Activated effector memory CD4-positive, alpha-beta T cell treated with Interleukin-2 at 50 U/mL for 16 hours (primary cell): ENCODE measurements around the gene SF3B1.
"Not testable (repeated sequence)": the region's sequence is repeated elsewhere in the genome, so short reads cannot be mapped to it uniquely, and the experiment has no call there.

Experiments used
- DNase-seq: peaks from one replicate; pipeline ENCODE4 v3.0.0-alpha.2; 2020

Gene SF3B1

DNA sequence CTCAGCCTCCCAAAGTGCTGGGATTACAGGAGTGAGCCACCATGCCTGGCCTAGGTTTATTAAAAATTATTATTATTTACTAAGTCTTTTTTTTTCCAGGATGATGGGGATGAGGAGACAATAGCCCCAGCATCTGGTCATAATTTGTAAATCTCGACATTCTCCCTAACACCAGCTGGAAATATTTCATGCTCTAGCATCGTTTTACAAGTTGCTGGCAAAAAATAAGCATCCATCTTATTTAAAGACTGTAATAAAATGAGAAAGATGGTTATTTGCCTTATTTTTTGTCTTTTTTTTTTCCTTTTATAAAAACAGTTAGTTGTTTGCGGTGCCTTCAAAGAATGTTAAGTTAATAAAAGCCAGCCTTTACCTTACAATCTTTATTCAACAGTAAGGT, 56.7 kb downstream of the SF3B1 start:
- DNase-seq, result no peak

DNA sequence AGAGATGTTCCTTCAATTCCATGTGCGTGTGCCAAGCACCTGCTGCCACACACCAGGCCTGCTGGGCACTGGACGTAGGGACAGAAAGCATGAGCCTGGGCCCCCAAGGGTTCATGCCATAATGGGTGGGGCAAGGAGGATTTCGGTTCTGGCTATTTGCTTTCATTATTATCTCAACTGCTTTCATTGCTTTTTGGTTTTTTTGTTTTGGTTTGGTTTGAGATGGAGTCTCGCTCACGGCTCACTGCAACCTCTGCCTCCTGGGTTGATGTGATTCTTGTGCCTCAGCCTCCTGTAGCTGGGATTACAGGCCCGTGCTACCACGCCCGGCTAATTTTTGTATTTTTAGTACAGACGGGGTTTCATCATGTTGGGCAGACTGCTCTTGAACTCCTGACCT, 57.2 kb downstream of the SF3B1 start:
- no peak for DNase-seq

DNA sequence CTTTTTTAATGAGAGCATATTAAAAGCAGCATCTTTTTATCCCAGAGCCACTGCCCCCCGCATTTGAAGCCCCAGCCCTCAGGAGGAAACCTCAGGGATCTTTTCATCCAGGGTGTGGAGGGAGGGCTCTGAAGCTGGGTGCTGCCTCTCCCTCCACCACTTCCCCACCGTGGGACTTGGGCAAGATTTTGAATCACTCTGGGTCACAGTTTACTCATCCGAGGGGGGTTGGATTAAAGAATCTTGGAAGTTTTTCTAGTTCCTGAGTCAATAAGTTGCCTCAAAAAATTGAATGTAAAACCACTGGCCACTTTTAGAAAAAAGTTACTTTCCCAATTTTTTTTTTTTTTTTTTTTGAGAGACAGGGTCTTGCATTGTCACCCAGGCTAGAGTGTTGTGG, 62.2 kb downstream of the SF3B1 start:
- no peak for DNase-seq

DNA sequence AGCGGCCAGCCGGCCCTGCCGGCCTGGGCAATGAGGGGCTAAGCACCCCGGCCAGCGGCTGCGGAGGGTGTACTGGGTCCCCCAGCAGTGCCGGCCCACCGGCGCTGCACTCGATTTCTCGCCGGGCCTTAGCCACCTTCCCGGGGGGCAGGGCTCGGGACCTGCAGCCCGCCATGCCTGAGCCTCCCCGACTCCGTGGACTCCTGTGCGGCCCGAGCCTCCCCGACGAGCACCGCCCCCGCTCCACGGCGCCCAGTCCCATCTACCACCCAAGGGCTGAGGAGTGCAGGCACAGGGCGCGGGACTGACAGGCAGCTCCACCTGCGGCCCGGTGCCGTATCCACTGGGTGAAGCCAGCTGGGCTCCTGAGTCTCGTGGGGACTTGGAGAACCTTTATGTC, 64.2 kb downstream of the SF3B1 start:
- DNase-seq, result not testable (repeated sequence)

DNA sequence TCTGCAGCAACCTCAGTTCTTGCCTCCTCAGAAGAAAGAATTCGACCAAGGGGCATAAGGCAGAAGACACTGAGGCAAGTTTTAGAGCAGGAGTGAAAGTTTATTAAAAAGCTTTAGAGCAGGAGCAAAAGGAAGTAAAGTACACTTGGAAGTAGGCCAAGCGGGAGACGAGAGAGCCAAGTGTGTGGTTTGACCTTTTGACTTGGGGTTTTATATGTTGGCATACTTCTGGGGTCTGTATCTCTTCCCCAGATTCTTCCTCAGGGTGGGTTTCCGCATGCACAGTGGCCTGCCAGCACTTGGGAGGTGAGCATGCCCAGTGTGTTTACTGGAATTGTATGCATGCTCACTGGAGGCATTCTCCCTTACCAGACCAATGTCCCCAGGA, 64.9 kb downstream of the SF3B1 start:
- no peak for DNase-seq

DNA sequence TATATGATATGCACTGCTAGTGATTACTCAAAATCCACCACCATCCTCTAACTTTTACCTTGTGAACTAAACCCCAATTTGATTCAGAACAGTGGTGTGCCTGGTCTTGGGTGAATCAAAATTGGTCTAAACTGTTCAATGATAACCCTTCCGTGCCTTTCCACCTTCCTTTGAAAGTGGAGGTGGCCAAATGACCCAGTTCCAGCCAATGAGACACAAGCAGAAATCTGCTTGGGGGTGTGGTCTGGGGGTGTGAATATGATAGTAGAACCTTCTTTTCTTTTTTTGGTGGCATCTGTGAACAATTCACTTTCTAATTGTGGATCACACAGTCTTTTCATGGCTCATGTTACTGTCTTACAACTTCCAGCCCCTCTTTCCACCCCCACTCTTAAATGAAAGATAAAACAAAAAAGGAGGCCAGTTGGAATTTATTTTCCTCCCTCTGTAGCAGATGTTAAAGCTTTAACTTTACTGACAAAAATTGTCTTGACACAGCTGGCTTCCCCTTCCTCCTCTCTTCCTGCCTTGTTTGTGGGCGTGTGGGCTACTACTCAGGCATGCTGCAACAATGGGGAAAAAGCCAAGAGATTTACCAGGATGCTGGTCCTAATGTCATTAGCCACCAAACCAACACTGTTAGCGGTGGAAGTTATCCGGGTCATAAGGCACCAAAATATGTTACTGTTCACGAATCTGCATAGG, 65.4 kb downstream of the SF3B1 start:
- no peak for DNase-seq

DNA sequence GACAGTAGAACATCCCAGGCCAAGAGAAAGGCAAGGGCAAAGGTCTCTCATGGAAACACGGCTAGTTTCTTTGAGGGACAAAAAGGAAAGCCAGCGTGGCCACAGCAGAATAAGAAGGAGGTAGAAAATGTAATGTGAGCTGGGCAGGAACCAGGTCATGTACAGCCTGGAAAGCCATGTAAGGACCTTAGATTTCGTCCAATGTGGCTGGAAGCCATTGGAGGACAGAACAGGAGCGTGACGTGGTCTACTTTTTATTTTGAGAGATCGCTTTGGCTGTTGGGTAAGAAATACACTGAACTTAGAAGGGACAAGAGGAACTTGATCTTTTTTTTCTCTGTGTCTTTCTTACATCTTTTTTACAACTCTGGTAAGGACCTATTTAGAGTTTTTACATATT, 66.4 kb downstream of the SF3B1 start:
- no peak for DNase-seq

DNA sequence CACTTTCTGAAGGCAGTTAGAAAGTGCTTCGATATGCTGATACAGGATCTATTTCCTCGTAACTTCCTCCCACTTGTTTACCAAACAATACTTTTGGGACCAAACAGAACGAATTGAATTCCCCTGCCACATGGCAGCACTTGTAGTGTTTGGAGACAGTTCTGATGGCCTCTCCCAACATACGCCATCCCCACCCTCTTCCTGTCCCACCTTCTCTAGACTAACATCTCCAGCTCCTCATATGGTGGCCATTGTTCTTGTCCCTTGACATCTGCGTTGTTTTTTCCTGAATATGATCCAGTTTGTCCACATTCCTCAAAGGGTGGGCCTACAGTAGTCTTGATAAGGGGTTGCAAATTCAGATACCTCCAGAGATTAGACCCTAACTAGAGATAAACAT, 70.8 kb downstream of the SF3B1 start:
- no peak for DNase-seq

DNA sequence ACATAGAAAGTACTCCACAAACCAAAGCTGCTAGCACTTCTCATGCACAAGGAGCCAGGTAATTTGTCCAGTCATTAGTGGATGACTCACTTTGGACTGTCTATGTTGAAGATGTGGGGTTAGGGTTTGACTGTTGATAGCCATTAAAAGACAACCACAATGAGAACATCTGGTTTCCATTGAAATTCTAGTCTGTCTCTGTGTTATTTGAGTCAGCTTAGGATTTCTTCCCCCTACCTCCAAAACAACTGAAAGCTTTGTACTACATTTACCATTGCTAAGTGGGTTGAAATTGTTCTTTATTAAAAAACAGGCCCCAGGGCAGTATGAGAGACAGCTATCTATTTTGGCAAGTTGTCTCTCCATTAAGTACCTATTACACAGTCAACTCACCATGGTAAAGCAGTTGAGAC, 74.1 kb downstream of the SF3B1 start:
- no peak for DNase-seq

DNA sequence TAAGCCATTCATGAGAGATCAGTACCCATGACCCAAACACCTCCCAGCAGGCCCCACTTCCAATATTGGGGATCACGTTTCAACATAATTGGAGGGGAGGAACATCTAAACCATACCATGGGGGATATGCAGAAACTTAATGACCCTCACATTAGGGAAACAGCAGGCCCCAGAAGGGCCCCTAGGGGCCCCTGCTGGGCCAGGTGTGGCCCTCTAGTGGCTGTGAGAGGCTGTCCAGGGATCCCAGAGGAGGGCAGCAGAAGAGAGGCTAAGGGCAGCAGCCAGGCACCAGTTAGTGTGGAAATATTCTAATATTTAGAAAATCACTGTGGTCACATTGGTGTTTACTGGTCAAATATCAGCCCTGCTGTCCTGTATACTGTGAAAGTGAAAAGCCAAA, 75.0 kb downstream of the SF3B1 start:
- no peak for DNase-seq

DNA sequence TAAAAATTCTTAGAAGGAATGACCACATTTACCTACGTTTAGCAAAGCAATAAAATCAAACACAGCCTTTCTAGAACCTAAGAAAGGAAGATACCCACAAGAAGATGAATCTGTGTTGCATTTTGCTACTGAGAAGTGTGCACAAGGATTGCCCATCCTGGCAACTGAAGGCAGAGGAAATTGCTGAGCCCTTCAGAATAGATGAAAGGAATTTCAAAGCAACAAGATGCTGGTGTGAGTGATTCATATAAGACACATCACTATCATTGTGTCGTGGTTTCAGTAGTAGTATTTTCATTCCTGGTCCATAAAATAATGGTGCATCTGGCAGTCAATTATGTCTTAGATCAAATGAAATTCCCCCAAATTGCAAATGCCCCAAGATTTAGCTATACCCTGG, 75.9 kb downstream of the SF3B1 start:
- no peak for DNase-seq

DNA sequence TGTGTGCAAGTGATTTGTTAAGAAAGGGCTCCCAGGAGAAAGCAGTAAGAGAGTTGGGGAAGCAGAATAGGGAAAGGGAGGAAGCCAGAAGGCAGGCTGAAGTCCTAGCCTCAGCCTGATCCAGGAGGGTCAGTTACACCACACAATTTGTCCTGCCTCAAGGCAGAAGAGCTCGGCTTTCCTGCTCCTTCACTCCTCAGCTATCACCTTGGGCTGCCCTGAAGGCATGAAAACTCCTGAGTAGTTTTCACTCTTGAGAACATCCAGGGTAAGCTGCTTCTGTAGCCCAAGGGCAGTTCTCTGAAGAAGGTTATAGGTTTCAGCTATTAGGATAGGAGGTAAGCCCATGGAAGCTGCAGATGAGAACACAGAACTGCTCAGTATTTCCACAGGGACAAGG, 76.8 kb downstream of the SF3B1 start:
- no peak for DNase-seq

DNA sequence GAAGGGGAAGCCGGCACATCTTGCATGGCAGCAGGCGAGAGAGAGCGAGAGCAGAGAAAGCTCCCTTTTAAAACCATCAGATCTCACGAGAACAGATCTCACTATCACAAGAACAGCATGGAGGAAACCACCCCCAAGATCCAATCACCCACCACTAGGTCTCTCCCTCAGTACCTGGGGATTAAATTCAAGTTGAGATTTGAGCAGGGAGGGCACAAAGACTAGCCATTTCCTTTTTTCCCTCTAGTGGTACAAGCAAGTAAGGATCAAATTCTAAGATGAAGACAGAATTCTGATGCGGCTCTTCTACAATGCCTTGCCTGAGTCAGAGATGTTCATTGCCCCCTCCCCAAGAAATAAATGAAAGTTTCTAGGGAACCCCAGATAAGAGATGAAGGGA, 78.7 kb downstream of the SF3B1 start:
- DNase-seq, result no peak

DNA sequence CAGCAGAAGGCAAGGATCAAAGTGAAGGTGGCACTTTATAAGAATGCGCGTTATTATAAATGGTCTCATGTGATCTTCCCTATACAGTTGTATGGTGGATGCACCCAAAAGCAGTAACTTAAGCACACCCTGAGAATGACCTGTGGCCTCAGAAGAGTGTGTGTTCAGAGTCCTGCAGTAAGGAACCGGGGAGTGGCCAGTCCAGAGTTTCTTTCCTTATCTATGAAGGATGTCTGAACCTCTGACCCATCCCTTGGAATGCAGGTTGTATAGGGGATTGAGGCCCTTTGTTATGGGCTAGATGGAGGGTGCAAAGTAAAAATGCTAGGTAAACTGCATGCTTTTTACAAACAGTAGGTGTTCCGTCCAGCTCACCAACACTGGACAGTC, 80.7 kb downstream of the SF3B1 start:
- no peak for DNase-seq

DNA sequence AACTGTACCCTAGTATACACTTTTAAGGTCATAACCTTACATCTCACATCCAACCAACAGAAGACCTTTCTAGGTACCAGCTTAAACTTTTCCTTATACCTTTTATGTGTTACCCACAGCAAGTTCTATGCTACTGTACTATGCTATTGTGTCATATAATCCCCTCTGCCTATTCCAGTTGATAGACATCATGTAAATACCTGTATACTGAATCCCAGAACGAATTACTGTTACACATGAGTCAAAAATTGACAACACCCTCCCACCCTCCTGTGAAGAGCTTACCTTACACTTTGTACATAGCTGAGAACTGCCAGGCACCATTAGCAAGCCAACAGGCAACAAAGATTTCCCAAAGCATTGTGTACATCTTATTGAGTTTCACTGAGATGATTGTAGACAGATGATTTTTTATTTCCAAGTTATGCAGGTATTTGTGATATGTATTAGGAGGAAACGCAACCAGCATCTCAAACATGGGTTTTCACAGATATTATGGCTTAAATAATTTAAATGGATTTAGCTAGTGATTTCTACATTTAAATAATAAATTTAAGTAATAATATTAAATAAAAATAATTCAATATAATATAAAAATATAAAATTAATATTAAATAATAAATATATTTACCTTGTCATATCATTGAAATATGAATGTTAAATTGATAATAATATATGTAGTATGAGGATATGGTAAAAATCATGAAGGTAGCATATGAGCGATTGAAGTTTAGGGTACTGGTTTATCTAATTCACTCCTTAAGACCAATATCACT, 81.2 kb downstream of the SF3B1 start:
- DNase-seq, result no peak

DNA sequence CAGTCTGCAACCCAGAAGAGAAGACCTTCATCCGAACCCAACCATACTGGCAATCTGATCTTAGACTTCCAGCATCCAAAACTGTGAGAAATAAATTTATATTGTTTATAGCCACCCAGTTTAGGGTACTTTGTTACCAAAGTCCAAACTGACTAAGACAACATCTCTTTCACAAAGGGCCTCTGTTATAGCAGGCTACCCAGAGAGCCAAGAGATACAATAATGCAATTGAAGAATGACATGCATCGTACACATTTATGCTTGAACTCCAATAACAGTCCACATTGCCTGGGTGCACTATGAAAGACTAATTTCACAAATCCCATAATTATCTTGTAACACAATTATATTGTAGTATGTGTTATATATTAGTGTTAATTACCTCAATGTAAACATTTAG, 85.1 kb downstream of the SF3B1 start:
- DNase-seq, result no peak

DNA sequence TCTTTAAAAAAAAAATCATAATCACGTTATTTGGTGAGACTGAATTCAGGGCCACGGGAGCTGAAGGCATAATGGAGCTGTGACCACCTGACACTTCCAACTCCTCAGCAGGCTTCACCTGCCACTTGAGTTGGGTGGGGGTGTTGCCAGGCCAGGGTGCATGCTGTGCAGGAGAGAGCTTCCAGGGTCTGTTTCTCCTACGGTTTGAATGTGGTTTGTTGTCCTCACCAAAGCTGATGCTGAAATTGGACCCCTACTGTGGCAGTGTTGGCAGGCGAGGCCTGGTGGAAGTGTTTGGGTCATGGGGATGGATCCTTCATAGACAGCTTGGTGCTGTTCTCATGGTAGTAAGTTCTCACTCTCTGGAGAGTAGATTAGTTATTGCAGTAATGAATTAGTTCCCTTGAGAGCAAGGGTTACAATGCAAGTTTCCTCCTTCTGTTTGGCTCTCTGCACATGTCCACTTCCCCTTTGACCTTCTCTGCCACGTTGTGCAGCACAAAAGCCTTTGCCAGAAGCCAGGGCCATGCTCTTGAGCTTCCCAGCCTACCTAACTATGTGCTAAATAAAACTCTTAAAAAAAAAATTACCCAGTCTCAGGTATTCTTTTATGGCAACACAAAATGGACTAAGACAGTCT, 86.0 kb downstream of the SF3B1 start:
- no peak for DNase-seq

DNA sequence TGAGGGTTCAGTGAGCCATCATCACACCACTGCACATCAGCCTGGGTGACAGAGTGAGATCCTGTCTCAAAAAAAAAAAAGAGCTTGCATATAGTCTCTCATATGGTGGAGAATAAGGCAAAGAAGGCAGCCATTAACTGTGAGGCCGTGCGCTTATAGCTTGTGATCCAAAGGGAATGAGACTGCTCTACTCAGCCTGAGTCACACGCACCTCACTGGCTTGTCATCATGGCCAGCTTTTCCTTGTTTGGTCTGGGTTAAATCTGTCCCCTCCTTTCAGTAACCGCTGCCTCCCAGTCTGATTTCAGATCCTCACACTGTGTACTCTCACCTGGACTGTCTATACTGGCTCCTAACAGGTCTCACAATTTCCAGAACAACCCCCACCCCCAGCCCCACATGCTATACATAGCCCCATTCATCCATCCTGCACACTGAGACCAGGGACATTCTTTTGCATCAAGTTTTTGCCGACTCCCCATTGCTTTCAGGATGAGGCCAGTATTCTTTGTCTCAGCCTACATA, 88.9 kb downstream of the SF3B1 start:
- DNase-seq, result no peak

DNA sequence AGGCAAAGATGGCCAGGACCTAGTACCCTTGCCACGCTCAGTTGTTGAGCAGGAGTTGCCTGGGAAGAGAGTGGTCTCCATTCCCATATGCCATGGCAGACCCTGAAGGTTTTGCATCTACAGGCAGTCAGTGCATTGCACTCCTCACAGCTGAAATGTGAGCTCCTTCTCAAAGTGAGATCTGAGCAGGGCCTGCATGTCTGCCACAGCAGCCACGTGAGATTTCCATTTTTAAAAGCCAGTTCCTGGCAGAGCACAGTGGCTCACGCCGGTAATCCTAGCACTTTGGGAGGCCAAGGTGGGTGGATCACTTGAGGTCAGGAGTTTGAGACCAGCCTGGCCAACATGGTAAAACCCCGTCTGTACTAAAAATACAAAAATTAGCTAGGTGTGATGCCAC, 90.9 kb downstream of the SF3B1 start:
- not testable (repeated sequence) for DNase-seq

DNA sequence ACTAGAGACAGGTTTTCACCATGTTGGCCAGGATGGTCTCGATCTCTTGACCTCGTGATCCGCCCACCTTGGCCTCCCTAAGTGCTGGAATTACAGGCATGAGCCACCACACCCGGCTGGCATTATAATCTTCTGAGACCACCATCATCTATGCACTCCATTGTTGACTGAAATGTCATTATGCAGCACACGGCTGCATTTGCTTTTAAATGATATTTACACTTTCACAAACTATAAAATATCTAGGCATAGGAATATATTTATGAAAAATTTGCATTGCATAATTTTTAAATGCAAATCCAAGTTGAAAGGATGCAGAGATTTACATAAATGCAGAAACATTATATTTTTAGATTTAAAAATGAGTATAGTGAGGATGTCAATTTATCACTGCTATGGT, 94.2 kb downstream of the SF3B1 start:
- no peak for DNase-seq
